Keratinocyte (primary cell): ENCODE results near the gene SNX19. TPM values are rescaled to one million over a fixed set of nuclear protein-coding genes. Genes with fewer than 3 reads are reported as not detected.
A peak's percentile ranks its signal among the peaks of the same experiment; 100 is the strongest.

Experiments
- DNase-seq: peaks from one replicate; pipeline ENCODE4 v3.0.0-alpha.2; 2011; ENCODE audit warnings: low read depth, missing footprints, low spot score
- FAIRE-seq: peaks from 2 replicates; lab custom pipeline; 2011; peaks lifted over from hg19 to GRCh38; lab: Jason Lieb, UNC
- H2AFZ ChIP-seq: 2 replicates; pipeline ENCODE4 v1.6.0; 2012; ENCODE audit warnings: low read length, control low read depth, inconsistent platforms; ENCODE audit not compliant: control insufficient read depth
- H3K27ac ChIP-seq: 2 replicates; pipeline ENCODE4 v1.5.1; 2011; ENCODE audit warnings: low read length; ENCODE audit not compliant: control insufficient read depth, insufficient read depth
- H3K27me3 ChIP-seq: 3 replicates; pipeline ENCODE4 v1.6.0; 2011; ENCODE audit warnings: low read length; ENCODE audit not compliant: control insufficient read depth, insufficient read depth; ENCODE audit errors: extremely low read depth
- H3K36me3 ChIP-seq, 2 experiments: 2 replicates in 1 of 2; 3 replicates in 1 of 2; pipeline ENCODE4 v1.5.1; 2011; ENCODE audit warnings: low read length in 2 of 2, mild to moderate bottlenecking in 1 of 2; ENCODE audit not compliant: control insufficient read depth in 2 of 2, insufficient read depth in 2 of 2; ENCODE audit errors: extremely low read depth in 1 of 2
- H3K4me1 ChIP-seq: 3 replicates; pipeline ENCODE4 v1.5.1; 2011; ENCODE audit warnings: low read length; ENCODE audit not compliant: control insufficient read depth, insufficient read depth; ENCODE audit errors: extremely low read depth
- H3K4me2 ChIP-seq: 3 replicates; pipeline ENCODE4 v1.6.0; 2011; ENCODE audit warnings: low read depth, low read length; ENCODE audit not compliant: control insufficient read depth, insufficient read depth; ENCODE audit errors: extremely low read depth
- H3K4me3 ChIP-seq, 3 experiments: fragments of 200-600 bp in 1 of 3; sonication (generic) in 1 of 3; 2 replicates in 2 of 3; 3 replicates in 1 of 3; pipeline ENCODE4 v1.5.1; 2011 to 2016; ENCODE audit warnings: low read length in 3 of 3, mild to moderate bottlenecking in 3 of 3, control low read depth in 2 of 3, inconsistent platforms in 1 of 3, low read depth in 1 of 3, mixed read lengths in 1 of 3, mixed run types in 1 of 3, moderate library complexity in 1 of 3; ENCODE audit not compliant: control insufficient read depth in 2 of 3, insufficient read depth in 2 of 3; ENCODE audit errors: extremely low read depth in 1 of 3
- H3K79me2 ChIP-seq: 2 replicates; pipeline ENCODE4 v1.6.0; 2012; ENCODE audit warnings: low read length; ENCODE audit not compliant: control insufficient read depth, insufficient read depth
- H3K9ac ChIP-seq: 3 replicates; pipeline ENCODE4 v1.6.0; 2011; ENCODE audit warnings: low read length; ENCODE audit not compliant: control insufficient read depth, insufficient read depth; ENCODE audit errors: extremely low read depth
- H3K9me1 ChIP-seq: 3 replicates; pipeline ENCODE4 v1.6.0; 2011; ENCODE audit warnings: low read length; ENCODE audit not compliant: control insufficient read depth, insufficient read depth; ENCODE audit errors: extremely low read depth
- H3K9me3 ChIP-seq: 2 replicates; pipeline ENCODE4 v1.5.1; 2012; ENCODE audit warnings: low read depth, low read length; ENCODE audit not compliant: control insufficient read depth
- H4K20me1 ChIP-seq: 3 replicates; pipeline ENCODE4 v1.6.0; 2011; ENCODE audit warnings: low read length; ENCODE audit not compliant: control insufficient read depth, insufficient read depth; ENCODE audit errors: extremely low read depth
- EZH2 ChIP-seq: IDR thresholded peaks from one replicate; pipeline ENCODE4 v1.6.1; 2012; ENCODE audit warnings: inconsistent platforms, mild to moderate bottlenecking, low read length, moderate library complexity
- dilution Hi-C: fragments of 300-500 bp; cut with MboI; formaldehyde crosslinking; loops from one replicate; pipeline ENCODE4 v1.7.0; 2020; ENCODE audit warnings: low sequenced_read_pairs; ENCODE audit not compliant: extremely low pct_ligation_motif_present
- polyA plus RNA-seq, 5 experiments: library from polyadenylated mRNA; depleted of rRNA in 3 of 5; stranded (reverse) in 3 of 5; stranded (forward) in 1 of 5; unstranded in 1 of 5; fragments of >200 nt; gene quantifications; 1 replicate in 1 of 5; 2 replicates in 3 of 5; 3 replicates in 1 of 5; pipeline versions ENCODE4 v1.2.1 to v1.2.3, GENCODE V29; 2011 to 2012; ENCODE audit warnings: missing spikeins in 2 of 5, low read depth in 1 of 5, low replicate concordance in 1 of 5
- TF ChIP-seq, protein P1 (sequence below), 3 experiments: IDR thresholded peaks in 1 of 3; conservative IDR thresholded peaks in 1 of 3; optimal IDR thresholded peaks in 1 of 3; 2 replicates in 2 of 3; 3 replicates in 1 of 3; pipeline versions ENCODE3 to v1.5.1; 2011; ENCODE audit warnings: low read length in 3 of 3, mild to moderate bottlenecking in 3 of 3, moderate library complexity in 2 of 3, control low read depth in 1 of 3, inconsistent platforms in 1 of 3; ENCODE audit not compliant: insufficient read depth in 2 of 3; ENCODE audit errors: extremely low read depth in 1 of 3

SNX19 gene
- polyA plus RNA-seq, 1 donor (not counting 4 experiments of a cell fraction or from before 2014, with no cell fraction given): 29.1 TPM

DNA sequence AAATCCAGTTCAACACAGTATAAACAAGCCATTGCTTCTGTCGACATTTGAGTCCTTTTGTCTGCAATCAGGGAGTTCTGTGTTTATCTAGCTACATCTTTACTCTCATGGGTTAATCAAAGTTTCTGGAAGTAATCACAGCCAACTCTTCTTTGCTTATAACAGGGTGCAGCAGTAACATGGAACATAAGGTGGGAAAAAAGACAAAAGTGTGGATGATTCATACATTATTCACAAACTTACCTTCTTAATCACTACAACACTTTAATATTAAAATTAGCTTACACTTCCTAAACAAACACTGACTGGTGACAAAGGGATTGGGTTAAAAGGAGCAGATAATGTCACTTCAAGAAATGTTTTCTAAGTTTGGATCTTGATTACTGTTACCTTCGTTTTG, 44.7 kb downstream of the SNX19 start:
- no peak for TF ChIP-seq EZH2
- TF ChIP-seq, protein P1, sequence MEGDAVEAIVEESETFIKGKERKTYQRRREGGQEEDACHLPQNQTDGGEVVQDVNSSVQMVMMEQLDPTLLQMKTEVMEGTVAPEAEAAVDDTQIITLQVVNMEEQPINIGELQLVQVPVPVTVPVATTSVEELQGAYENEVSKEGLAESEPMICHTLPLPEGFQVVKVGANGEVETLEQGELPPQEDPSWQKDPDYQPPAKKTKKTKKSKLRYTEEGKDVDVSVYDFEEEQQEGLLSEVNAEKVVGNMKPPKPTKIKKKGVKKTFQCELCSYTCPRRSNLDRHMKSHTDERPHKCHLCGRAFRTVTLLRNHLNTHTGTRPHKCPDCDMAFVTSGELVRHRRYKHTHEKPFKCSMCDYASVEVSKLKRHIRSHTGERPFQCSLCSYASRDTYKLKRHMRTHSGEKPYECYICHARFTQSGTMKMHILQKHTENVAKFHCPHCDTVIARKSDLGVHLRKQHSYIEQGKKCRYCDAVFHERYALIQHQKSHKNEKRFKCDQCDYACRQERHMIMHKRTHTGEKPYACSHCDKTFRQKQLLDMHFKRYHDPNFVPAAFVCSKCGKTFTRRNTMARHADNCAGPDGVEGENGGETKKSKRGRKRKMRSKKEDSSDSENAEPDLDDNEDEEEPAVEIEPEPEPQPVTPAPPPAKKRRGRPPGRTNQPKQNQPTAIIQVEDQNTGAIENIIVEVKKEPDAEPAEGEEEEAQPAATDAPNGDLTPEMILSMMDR (optimal IDR thresholded peaks at IDR 0.05 in 1 of 3, IDR thresholded peaks at IDR 0.05 in 1 of 3, conservative IDR thresholded peaks at IDR 0.05 in 1 of 3; ENCODE audit: extremely low read depth in 1 of 3, insufficient read depth in 2 of 3, low read length in 3 of 3): no peak
- Histone ChIP-seq H3K79me2 (no peaks in the 10 kb centered on the region), H3K27ac (peak overlapping the region; percentile 6), H4K20me1 (no peaks in the 10 kb centered on the region), H3K36me3 (peaks cover 12% of the 10 kb centered on the region in 2 experiments), H2AFZ (no peak overlapping the region), H3K9me3 (no peaks in the 10 kb centered on the region), H3K27me3 (no peaks in the 10 kb centered on the region), H3K9ac (no peak overlapping the region), H3K4me3 (no peak overlapping the region), H3K9me1 (peaks cover 4% of the 10 kb centered on the region), H3K4me2 (no peak overlapping the region), H3K4me1 (peaks cover 31% of the 10 kb centered on the region)
- DNase-seq (no peak), FAIRE-seq (peak; percentile 80)
- dilution Hi-C loops: no loop called here

- H3K9me3 ChIP-seq: no peaks in the 10 kb centered on the region
- no peak overlapping the region for H3K4me3 ChIP-seq
- H3K9me1 ChIP-seq: peaks cover 4% of the 10 kb centered on the region
- no peak overlapping the region for H3K4me2 ChIP-seq
- H4K20me1 ChIP-seq: no peaks in the 10 kb centered on the region
- H3K36me3 ChIP-seq: peaks cover 8 to 10% of the 10 kb centered on the region in 2 experiments
- dilution Hi-C loops: no loop called here
- no peak overlapping the region for H3K27ac ChIP-seq
- DNase-seq: no peak
- no peak for TF ChIP-seq EZH2
- TF ChIP-seq, protein P1 (optimal IDR thresholded peaks at IDR 0.05 in 1 of 3, IDR thresholded peaks at IDR 0.05 in 1 of 3, conservative IDR thresholded peaks at IDR 0.05 in 1 of 3; ENCODE audit: extremely low read depth in 1 of 3, insufficient read depth in 2 of 3, low read length in 3 of 3): no peak
- H3K4me1 ChIP-seq: peaks cover 27% of the 10 kb centered on the region
- H3K9ac ChIP-seq: no peak overlapping the region
- no peaks in the 10 kb centered on the region for H3K27me3 ChIP-seq
- H3K79me2 ChIP-seq: no peaks in the 10 kb centered on the region
- FAIRE-seq: no peak
- no peak overlapping the region for H2AFZ ChIP-seq
Observed at GRCh38 chr11:130868721-130869390, 47.4 kb downstream of the SNX19 start.
